WTC11 (cell line): ENCODE results near the gene GATA2. TPM values are rescaled to one million over a fixed set of nuclear protein-coding genes. Genes with fewer than 3 reads are reported as not detected.

Experiments used
- ATAC-seq: fragments of 200-7000 bp; cut with Tn5 transposase; 2 replicates; pipeline ENCODE4 v1.10.0; 2021; ENCODE audit warnings: mild to moderate bottlenecking, moderate library complexity
- CTCF ChIA-PET: fragments of 300-600 bp; sonication (Branson Sonifier 250); formaldehyde crosslinking; loops from one replicate; lab custom pipeline; 2021; ENCODE audit warnings: antibody characterized with exemption; lab: Charles Lee
- POLR2A ChIA-PET: fragments of 350-600 bp; sonication (Branson Sonifier 250); formaldehyde crosslinking; loops from one replicate; lab custom pipeline; 2021; ENCODE audit warnings: antibody characterized with exemption; lab: Charles Lee
- DNase-seq: peaks from one replicate; pipeline ENCODE4 v3.0.0; 2021; ENCODE audit warnings: low spot score
- H3K27ac Mint-ChIP-seq: 2 replicates; pipeline ENCODE4 v1.8.0; 2021; ENCODE audit warnings: mixed read lengths
- H3K27me3 Mint-ChIP-seq: 2 replicates; pipeline ENCODE4 v1.8.0; 2021; ENCODE audit warnings: low read depth, mild to moderate bottlenecking, moderate library complexity, mixed read lengths
- H3K36me3 Mint-ChIP-seq: 2 replicates; pipeline ENCODE4 v1.8.0; 2021; ENCODE audit warnings: mixed read lengths
- H3K4me1 Mint-ChIP-seq: 2 replicates; pipeline ENCODE4 v1.8.0; 2022; ENCODE audit warnings: mixed read lengths
- H3K4me3 Mint-ChIP-seq: 2 replicates; pipeline ENCODE4 v1.8.0; 2021; ENCODE audit warnings: mild to moderate bottlenecking, moderate library complexity, mixed read lengths
- H3K9me3 Mint-ChIP-seq: 2 replicates; pipeline ENCODE4 v1.8.0; 2021; ENCODE audit warnings: mixed read lengths
- AR ChIP-seq: fragments of 250-450 bp; sonication (Bioruptor Pico); IDR thresholded peaks from 2 replicates; pipeline ENCODE4 v1.9.0; 2021; ENCODE audit warnings: mild to moderate bottlenecking
- CREM ChIP-seq: sonication (generic); formaldehyde crosslinking; IDR thresholded peaks from 2 replicates; pipeline ENCODE4 v1.8.1; 2022; ENCODE audit warnings: mild to moderate bottlenecking, missing genetic modification reagents, moderate library complexity
- FOXK1 ChIP-seq: sonication (generic); formaldehyde crosslinking; IDR thresholded peaks from 2 replicates; pipeline ENCODE4 v1.8.0; 2022; ENCODE audit warnings: mild to moderate bottlenecking, moderate library complexity, missing genetic modification reagents
- IRF2 ChIP-seq: sonication (generic); formaldehyde crosslinking; IDR thresholded peaks from 2 replicates; pipeline ENCODE4 v1.8.0; 2022; ENCODE audit warnings: low read depth, missing genetic modification reagents, borderline replicate concordance
- JAZF1 ChIP-seq: fragments of 250-450 bp; sonication (Bioruptor Pico); IDR thresholded peaks from 2 replicates; pipeline ENCODE4 v1.9.0; 2021; ENCODE audit warnings: moderate library complexity, mild to moderate bottlenecking, inconsistent platforms
- MYBL2 ChIP-seq: sonication (generic); formaldehyde crosslinking; IDR thresholded peaks from 2 replicates; pipeline ENCODE4 v1.8.1; 2023; ENCODE audit warnings: mild to moderate bottlenecking, moderate library complexity, missing genetic modification reagents
- PRDM15 ChIP-seq: sonication (generic); formaldehyde crosslinking; IDR thresholded peaks from 2 replicates; pipeline ENCODE4 v1.8.0; 2022; ENCODE audit warnings: missing genetic modification reagents
- RELA ChIP-seq: sonication (generic); formaldehyde crosslinking; IDR thresholded peaks from 2 replicates; pipeline ENCODE4 v1.8.1; 2022; ENCODE audit warnings: missing genetic modification reagents, mild to moderate bottlenecking, borderline replicate concordance
- RORB ChIP-seq: fragments of 250-450 bp; sonication (Bioruptor Pico); IDR thresholded peaks from 2 replicates; pipeline ENCODE4 v1.9.0; 2021; ENCODE audit warnings: mild to moderate bottlenecking
- SMAD4 ChIP-seq: sonication (generic); formaldehyde crosslinking; IDR thresholded peaks from 2 replicates; pipeline ENCODE4 v1.8.0; 2022; ENCODE audit warnings: mild to moderate bottlenecking, missing genetic modification reagents
- SP1 ChIP-seq: sonication (generic); formaldehyde crosslinking; conservative IDR thresholded peaks from 2 replicates; pipeline ENCODE4 v1.8.1; 2022; ENCODE audit warnings: missing genetic modification reagents
- TCF7 ChIP-seq: sonication (generic); formaldehyde crosslinking; IDR thresholded peaks from 2 replicates; pipeline ENCODE4 v1.8.0; 2022; ENCODE audit warnings: mild to moderate bottlenecking, low read depth, missing genetic modification reagents, moderate library complexity
- TEAD4 ChIP-seq: sonication (generic); formaldehyde crosslinking; IDR thresholded peaks from 2 replicates; pipeline ENCODE4 v1.8.0; 2022; ENCODE audit warnings: mild to moderate bottlenecking, missing genetic modification reagents
- ZNF263 ChIP-seq: sonication (generic); formaldehyde crosslinking; IDR thresholded peaks from 2 replicates; pipeline ENCODE4 v1.8.1; 2022; ENCODE audit warnings: low read depth, mild to moderate bottlenecking, moderate library complexity, missing genetic modification reagents
- ZNF671 ChIP-seq: fragments of 250-450 bp; sonication (Bioruptor Pico); IDR thresholded peaks from 2 replicates; pipeline ENCODE4 v1.8.0; 2021; ENCODE audit warnings: mild to moderate bottlenecking
- total RNA-seq: library from RNA; stranded (reverse); gene quantifications from 3 replicates; pipeline ENCODE4 v1.2.3, GENCODE V29; 2021
- TF ChIP-seq, protein P1 (sequence below): sonication (generic); formaldehyde crosslinking; IDR thresholded peaks from 2 replicates; pipeline ENCODE4 v1.8.0; 2022; ENCODE audit warnings: mild to moderate bottlenecking, missing genetic modification reagents
- TF ChIP-seq, protein P2 (sequence below): sonication (generic); formaldehyde crosslinking; IDR thresholded peaks from 2 replicates; pipeline ENCODE4 v1.8.1; 2023; ENCODE audit warnings: mild to moderate bottlenecking, missing genetic modification reagents, borderline replicate concordance
- TF ChIP-seq, protein P3 (sequence below): sonication (generic); formaldehyde crosslinking; IDR thresholded peaks from 2 replicates; pipeline ENCODE4 v1.8.1; 2022; ENCODE audit warnings: low read depth, missing genetic modification reagents, borderline replicate concordance

GATA2 gene
- total RNA-seq, 1 experiment from 2014 or later: 1.6 TPM

DNA sequence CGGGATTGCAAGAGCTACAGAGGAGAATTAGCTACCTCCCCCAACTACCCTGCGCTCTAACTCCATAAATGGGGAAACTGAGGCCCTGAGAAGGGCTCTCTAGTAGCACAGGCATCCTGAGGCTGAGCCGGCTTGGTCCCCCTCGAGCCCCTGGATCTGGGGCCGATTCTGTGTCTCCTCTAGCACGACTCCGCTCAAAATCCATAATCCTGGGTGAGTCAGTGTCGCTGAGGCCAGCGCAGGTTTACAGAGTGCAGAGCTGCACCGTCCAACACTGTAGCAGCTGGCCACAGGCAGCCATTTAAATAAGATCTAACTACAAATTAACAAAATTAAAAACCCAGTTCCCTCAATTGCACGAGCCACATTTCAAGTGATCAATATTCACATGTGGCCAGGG, 10.8 kb downstream of the GATA2 start:
- Mint-ChIP-seq H3K4me3 (peak overlapping the region; percentile 57), H3K4me1 (peaks cover 61% of the 10 kb centered on the region), H3K36me3 (no peaks in the 10 kb centered on the region; the same call in 1 of the 2 replicates), H3K27me3 (peaks cover 100% of the 10 kb centered on the region), H3K9me3 (no peaks in the 10 kb centered on the region), H3K27ac (no peak overlapping the region)
- ChIA-PET CTCF (interaction anchor here (0.8 to 6.6 kb wide), 14 partner anchors 8 to 305 kb away, joined by 3 to 45 read pairs (median 4); partner anchors contain the start of gene GATA2), POLR2A (interaction anchor here (0.6 kb wide), 1 partner anchor 33 kb away, joined by 3 read pairs; no protein-coding TSS in a partner anchor)
- ATAC-seq: no peak
- no peak for TF ChIP-seq ZNF263 (CRISPR knock-in tag)
- TF ChIP-seq, protein P1, sequence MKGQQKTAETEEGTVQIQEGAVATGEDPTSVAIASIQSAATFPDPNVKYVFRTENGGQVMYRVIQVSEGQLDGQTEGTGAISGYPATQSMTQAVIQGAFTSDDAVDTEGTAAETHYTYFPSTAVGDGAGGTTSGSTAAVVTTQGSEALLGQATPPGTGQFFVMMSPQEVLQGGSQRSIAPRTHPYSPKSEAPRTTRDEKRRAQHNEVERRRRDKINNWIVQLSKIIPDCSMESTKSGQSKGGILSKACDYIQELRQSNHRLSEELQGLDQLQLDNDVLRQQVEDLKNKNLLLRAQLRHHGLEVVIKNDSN: no peak
- no peak for TF ChIP-seq SP1 (CRISPR knock-in tag)
- no peak for TF ChIP-seq TCF7
- DNase-seq: no peak

- Mint-ChIP-seq H3K4me3 (peak overlapping the region; percentile 57), H3K9me3 (no peaks in the 10 kb centered on the region), H3K4me1 (peaks cover 59% of the 10 kb centered on the region), H3K27me3 (peaks cover 100% of the 10 kb centered on the region), H3K27ac (no peak overlapping the region), H3K36me3 (no peaks in the 10 kb centered on the region; the same call in 1 of the 2 replicates)
- POLR2A ChIA-PET: interaction anchor here (0.8 kb wide), 1 partner anchor 49 kb away, joined by 3 read pairs; no protein-coding TSS in a partner anchor
- CTCF ChIA-PET: interaction anchor here (0.6 to 6.6 kb wide), 12 partner anchors 8 to 304 kb away, joined by 3 to 45 read pairs (median 4); partner anchors contain the start of gene GATA2
- DNase-seq: no peak
- peak; percentile 4; the same call in 1 of the 2 replicates for ATAC-seq
- TF ChIP-seq IRF2 (CRISPR knock-in tag) (no peak), TEAD4 (CRISPR knock-in tag) (no peak), RELA (CRISPR knock-in tag) (no peak), RORB (CRISPR knock-in tag) (no peak), FOXK1 (CRISPR knock-in tag) (no peak)
- TF ChIP-seq, protein P2, sequence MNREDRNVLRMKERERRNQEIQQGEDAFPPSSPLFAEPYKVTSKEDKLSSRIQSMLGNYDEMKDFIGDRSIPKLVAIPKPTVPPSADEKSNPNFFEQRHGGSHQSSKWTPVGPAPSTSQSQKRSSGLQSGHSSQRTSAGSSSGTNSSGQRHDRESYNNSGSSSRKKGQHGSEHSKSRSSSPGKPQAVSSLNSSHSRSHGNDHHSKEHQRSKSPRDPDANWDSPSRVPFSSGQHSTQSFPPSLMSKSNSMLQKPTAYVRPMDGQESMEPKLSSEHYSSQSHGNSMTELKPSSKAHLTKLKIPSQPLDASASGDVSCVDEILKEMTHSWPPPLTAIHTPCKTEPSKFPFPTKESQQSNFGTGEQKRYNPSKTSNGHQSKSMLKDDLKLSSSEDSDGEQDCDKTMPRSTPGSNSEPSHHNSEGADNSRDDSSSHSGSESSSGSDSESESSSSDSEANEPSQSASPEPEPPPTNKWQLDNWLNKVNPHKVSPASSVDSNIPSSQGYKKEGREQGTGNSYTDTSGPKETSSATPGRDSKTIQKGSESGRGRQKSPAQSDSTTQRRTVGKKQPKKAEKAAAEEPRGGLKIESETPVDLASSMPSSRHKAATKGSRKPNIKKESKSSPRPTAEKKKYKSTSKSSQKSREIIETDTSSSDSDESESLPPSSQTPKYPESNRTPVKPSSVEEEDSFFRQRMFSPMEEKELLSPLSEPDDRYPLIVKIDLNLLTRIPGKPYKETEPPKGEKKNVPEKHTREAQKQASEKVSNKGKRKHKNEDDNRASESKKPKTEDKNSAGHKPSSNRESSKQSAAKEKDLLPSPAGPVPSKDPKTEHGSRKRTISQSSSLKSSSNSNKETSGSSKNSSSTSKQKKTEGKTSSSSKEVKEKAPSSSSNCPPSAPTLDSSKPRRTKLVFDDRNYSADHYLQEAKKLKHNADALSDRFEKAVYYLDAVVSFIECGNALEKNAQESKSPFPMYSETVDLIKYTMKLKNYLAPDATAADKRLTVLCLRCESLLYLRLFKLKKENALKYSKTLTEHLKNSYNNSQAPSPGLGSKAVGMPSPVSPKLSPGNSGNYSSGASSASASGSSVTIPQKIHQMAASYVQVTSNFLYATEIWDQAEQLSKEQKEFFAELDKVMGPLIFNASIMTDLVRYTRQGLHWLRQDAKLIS (CRISPR knock-in tag): no peak
Measured at GRCh38 chr3:128481438-128481942, 11.5 kb downstream of the GATA2 start.

- Mint-ChIP-seq H3K27me3 (peaks cover 100% of the 10 kb centered on the region), H3K9me3 (no peaks in the 10 kb centered on the region), H3K4me1 (peaks cover 55% of the 10 kb centered on the region), H3K4me3 (no peak overlapping the region; the same call in 1 of the 2 replicates), H3K27ac (no peak overlapping the region), H3K36me3 (no peaks in the 10 kb centered on the region; the same call in 1 of the 2 replicates)
- ATAC-seq (no peak), DNase-seq (no peak)
- POLR2A ChIA-PET: interaction anchor here (0.8 kb wide), 1 partner anchor 48 kb away, joined by 3 read pairs; no protein-coding TSS in a partner anchor
- CTCF ChIA-PET: interaction anchor here (0.6 to 6.6 kb wide), 12 partner anchors 9 to 304 kb away, joined by 3 to 45 read pairs (median 4); no protein-coding TSS in a partner anchor
- TF ChIP-seq ZNF671 (CRISPR knock-in tag) (no peak), SMAD4 (CRISPR knock-in tag) (no peak), MYBL2 (no peak), PRDM15 (CRISPR knock-in tag) (no peak), AR (CRISPR knock-in tag) (no peak), JAZF1 (CRISPR knock-in tag) (no peak), TEAD4 (CRISPR knock-in tag) (no peak), CREM (no peak)
- TF ChIP-seq, protein P3, sequence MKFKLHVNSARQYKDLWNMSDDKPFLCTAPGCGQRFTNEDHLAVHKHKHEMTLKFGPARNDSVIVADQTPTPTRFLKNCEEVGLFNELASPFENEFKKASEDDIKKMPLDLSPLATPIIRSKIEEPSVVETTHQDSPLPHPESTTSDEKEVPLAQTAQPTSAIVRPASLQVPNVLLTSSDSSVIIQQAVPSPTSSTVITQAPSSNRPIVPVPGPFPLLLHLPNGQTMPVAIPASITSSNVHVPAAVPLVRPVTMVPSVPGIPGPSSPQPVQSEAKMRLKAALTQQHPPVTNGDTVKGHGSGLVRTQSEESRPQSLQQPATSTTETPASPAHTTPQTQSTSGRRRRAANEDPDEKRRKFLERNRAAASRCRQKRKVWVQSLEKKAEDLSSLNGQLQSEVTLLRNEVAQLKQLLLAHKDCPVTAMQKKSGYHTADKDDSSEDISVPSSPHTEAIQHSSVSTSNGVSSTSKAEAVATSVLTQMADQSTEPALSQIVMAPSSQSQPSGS (CRISPR knock-in tag): no peak
Measured at GRCh38 chr3:128480717-128481437, 12.1 kb downstream of the GATA2 start.
